GM10266 (cell line): ENCODE data around the gene MN1.

Experiments
- DNase-seq: peaks from one replicate; pipeline ENCODE4 v3.0.0; 2012; ENCODE audit errors: extremely low spot score
- TF ChIP-seq, protein P1 (sequence below): IDR thresholded peaks from 2 replicates; pipeline ENCODE4 v1.5.1; 2012; ENCODE audit warnings: mild to moderate bottlenecking, low read depth; ENCODE audit not compliant: control insufficient read depth, insufficient read depth; ENCODE audit errors: missing control alignments

MN1 gene

DNA sequence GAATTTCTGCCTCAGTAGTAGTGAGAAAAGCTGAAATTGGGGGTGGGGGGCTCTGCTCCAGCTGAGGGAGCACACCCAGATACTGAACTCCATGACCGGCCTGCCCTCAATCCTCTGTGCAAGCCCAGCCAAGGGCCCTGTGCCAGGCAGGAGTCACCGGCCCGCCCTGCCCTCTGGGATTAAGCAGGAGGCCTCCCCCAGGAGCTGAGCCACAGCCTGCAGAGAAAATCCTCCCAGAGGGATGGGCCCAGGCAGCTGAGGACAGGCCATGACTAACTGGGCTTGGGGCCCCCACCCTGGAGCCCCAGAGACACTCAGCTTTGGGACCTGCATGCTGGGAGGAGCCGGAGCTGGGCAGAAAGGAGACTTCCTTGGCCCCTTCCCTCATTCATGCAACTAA, 48.8 kb downstream of the MN1 start:
- no peak for DNase-seq
- TF ChIP-seq, protein P1, sequence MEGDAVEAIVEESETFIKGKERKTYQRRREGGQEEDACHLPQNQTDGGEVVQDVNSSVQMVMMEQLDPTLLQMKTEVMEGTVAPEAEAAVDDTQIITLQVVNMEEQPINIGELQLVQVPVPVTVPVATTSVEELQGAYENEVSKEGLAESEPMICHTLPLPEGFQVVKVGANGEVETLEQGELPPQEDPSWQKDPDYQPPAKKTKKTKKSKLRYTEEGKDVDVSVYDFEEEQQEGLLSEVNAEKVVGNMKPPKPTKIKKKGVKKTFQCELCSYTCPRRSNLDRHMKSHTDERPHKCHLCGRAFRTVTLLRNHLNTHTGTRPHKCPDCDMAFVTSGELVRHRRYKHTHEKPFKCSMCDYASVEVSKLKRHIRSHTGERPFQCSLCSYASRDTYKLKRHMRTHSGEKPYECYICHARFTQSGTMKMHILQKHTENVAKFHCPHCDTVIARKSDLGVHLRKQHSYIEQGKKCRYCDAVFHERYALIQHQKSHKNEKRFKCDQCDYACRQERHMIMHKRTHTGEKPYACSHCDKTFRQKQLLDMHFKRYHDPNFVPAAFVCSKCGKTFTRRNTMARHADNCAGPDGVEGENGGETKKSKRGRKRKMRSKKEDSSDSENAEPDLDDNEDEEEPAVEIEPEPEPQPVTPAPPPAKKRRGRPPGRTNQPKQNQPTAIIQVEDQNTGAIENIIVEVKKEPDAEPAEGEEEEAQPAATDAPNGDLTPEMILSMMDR, result no peak

DNA sequence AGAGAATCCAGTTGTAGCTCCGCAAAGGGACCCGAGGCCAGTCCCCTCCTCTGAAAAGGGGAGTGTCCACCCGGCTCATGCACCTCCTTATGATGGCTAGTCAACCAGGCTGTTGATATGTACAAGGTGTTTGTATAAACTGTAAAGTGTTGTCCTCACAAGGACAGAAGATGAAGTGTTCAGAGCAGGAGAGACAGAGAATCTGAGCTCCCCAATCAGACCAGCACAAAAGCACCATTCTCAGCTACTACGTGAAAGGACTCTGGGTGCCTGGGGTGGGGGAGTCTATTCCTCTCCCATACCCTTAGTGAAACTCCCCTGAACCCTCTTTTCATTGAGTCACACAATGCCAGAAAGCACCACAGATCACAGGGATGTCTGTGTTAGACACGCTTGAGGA, 49.4 kb downstream of the MN1 start:
- TF ChIP-seq, protein P1, result no peak

DNA sequence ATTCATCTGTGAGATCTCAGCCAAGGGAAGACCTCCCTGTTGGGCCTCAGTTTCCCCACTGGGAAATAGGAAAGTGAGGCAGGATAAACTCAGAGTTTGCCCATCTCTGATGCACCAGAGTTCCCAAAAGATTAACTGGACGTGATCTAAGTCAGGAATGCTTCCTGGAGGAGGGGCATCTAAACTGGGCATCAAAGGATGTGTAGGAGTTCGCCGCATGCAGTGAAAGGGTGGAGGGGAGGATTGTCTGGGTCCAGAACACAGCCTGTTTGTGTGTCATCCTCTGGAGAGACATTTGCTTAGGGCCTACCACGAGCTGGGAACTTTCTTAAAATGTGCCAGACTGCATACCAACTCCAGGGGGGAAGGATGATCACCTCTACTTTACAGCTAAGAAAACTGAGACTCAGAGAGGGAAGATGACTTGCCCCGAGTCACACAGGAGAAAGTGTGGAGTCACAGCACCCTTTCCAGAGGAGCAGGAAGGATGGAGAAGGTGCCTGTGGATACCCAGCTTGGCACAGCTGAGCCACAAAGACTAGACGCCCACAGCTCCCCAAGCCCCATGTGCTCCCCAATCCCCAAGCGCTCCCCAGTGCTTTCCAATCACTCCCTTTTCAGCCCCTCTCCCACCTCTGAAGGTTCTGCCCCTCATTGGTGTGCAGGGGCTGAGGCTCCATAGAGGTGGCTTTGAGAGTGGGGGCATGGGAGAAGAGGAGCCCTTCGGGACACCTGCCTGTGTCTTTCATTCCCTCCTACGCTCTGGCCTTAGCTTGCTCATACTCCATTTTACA, 50.1 kb downstream of the MN1 start:
- no peak for DNase-seq
- TF ChIP-seq, protein P1, result no peak

More for the DNA sequence above, 49.4 kb downstream of the MN1 start:
- no peak for DNase-seq

DNA sequence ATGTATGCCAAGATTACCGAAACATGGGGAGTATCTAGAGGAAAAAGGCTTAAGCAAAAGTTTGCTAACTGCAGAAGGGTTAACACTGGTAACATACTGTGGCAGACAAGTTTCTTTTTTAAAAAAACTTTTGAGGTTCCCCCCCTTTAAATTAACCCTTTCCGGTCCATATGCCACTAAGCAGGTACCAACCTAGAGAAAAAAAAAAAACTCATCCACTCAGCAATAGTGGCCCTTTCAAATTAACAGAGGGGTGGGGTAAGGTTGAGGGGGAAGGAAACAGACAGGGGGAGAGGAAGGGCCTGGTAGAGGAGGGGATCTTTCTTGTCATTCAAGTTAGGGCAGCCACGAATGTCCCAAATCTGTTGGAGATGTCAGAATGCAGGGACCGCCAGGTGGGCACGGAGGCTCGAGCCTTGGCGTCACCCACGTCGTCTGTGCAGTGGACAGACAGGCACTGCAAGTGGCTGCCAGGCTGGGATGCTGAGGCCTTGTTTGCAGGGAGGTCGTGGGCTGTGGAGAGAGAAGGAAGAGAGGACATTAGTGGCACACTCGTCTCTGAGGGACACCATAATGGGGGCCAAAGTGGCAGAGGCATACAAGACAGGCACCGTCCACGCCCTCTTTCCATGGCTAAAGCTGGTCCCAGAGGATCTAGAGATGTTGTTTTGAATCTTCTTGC, 50.8 kb downstream of the MN1 start:
- TF ChIP-seq, protein P1, result no peak
- DNase-seq, result no peak

DNA sequence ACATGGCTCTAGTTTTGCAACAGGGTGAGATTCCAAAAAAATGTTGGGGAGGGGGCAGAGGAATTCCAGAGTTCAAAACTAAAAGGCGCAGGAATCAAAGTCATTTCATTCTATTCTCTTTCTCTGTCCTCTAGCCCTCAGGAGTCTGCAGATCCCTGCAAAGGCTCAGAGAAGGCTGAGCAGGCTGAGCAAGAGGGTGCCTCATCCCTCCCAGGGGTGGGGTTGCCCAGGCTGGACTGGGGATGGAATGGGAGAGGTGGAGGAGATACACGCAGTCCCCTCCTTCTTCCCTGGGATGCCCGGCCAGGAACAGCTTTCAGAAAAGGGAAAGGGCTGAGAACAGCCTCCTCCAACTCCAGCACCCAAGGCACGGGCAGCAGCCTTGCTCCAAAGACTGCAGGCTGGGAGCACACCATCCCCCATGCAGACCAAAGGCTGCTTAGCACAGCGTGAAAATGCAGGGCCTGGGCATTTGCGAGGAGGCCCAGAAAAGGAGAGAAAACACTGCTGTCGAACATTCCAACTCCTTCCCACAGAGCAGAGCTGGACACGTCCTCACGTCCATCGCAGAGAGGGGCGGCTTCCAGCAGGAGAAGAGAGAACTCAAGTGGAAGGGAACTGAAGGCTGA, 51.8 kb downstream of the MN1 start:
- DNase-seq, result no peak
- TF ChIP-seq, protein P1, result no peak

- no peak for DNase-seq
- TF ChIP-seq, protein P1, result no peak
These were observed 52.8 kb downstream of the MN1 start for GRCh38 chr22:27748751-27749191.

GRCh38 chr22:27748349-27748748, 53.2 kb downstream of the MN1 start:
- no peak for DNase-seq

More at GRCh38 chr22:27748349-27748748, 53.2 kb downstream of the MN1 start:
- TF ChIP-seq, protein P1, result no peak
